NCI-H2081 treated with DMSO at 0.1 percent for 48 hours (cell line): ENCODE measurements around the gene ETNPPL.

ENCODE experiments used
- DNase-seq: peaks from one replicate; lab custom pipeline; 2025; lab: John Stamatoyannopoulos, UW

ETNPPL gene

DNA sequence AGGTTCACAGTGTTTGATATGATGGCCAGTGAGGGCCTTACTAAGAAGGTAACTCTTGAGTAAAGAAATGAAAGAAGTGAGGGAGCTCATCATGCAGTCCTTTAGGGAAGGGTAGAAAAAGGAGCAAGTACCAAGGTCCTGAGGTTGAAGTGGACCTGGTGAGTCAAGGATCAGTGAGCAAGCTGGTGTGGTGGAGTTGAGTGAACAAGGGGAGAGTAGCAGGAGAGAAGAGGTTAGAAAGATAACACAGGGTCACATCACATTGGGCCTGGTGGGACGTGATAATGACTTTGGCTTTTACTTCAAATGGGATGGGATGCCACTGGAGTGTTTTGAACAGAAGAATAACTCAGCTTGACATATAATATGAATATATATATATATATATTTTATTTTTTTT lies 67.8 kb downstream of the ETNPPL start:
- DNase-seq: no peak

DNA sequence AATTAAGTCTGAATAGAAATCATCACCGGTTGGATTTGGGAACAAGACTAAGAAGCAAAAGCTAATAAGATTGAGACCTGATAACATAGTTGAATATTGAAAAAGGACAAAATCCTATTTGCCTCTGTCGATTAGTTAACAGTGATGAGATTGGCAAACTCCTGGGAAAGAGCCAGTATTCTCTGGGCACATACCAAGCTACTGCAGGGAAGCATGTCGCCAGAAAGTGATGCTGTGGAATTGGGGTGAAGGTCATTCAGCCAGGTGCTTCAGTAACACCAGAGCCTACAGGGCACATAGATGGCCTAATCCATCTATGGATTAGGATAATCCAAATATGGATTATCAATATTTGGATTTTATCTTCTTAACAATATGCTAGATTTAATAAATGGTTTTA lies 68.4 kb downstream of the ETNPPL start:
- no peak for DNase-seq

DNA sequence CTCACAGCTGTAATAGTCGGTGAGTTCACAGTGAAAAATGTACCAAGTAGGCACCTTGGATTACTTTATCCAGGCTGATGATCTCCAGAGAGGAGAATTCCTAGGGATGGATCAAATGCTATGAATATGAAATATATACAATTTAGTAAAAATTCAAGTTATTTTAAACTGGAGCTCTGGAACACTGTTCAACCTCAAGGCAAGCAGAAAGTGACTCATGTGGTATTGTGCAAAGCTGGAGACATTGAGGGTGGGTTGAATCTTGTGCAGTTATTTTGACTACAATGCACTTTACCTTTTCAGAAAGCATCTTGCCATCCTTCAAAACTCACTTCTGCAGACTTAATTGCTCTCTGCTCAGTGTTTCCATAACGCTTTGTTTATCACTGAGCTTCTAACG lies 69.0 kb downstream of the ETNPPL start:
- no peak for DNase-seq

DNA sequence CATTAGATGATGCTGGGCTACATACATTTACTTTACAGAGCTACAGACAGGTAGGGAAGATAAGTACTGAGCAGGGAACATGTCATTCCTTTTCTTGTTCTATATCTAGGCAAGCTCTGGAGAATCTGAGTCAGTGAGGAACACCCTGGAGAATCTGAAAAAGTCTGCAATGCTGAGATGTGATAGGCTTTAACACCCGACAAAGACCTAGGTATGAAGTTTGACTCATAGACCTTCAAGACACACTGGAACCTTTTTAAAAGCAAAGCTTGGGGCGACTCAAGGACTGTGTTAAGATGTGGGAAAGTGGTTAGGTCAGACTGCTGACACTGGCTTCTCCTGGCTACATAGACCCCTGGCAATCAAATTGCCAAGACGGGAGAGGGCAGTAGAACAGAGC lies 69.6 kb downstream of the ETNPPL start:
- no peak for DNase-seq
